Measurements from ENCODE around the gene RGS6.

The RGS6 gene

DNA sequence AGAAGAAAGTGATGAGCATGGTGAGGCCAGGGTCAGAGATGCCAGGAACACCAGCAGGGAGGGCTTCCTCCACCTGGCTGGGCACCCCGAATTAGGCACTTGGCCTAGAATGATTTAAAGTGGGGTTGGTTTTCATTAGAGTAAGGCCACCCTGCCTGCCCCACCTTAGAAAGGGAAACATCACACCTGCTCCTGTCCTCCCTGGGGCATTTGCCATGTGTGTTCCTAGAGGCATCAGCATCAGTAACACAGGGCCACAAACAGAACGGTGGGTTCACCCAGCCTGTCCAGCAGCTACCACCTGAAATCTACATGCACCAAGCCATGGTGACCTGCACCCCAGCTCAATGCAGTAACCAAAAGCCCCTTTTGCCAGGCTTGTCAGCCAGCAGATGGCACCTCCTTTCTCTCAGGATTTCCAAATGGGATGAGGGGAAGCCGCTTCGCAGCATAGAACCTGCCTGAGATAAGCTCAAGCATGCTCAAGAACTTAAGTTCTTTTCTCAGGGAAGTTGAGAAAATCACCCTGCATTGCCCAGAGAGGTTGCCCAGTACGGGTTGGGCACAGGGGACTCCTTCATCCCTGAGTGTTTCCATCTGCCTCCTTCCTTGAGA is 622.9 kb downstream of the RGS6 start:
- DNase-seq (ENCODE audit: low read depth): no peak

DNA sequence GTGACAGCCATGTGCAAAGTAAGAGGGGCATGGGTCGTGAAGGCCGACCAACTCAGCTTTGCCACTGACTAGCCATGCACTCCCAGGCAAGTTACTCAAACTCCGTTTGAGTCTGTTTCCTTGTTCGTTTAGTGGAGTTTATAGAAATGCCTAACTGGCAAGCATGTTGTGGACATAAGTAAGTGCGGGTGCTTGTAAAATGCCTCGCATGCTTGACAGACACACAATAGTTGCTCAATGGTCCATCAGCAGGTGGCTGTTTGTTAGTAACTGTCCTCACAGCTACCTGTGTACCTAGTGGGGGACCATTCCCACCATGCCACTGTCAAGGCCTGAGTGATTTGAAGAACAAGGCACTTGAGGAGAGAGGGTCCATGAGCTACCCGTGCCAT is 623.4 kb downstream of the RGS6 start:
- no peak for DNase-seq (ENCODE audit: low read depth)

DNA sequence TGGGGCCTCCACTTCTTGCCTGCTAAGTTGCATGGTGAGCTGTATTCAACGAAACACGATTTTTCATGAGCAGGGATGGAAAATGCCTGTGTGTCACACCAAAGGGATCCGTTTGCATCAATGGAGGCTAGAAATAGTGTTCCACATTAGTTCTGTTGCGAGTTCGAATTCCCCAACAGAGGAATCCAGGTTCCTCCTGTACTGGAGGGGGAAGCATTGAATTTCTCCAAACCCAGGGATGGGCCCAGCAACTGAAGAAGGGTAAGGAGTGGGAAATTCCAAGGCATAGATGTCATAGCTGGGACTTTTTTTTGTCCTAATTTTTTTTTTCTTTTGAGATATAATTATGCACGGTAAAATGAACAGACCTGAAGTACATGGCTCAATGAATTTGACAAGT is 625.4 kb downstream of the RGS6 start:
- no peak for DNase-seq (ENCODE audit: low read depth)

DNA sequence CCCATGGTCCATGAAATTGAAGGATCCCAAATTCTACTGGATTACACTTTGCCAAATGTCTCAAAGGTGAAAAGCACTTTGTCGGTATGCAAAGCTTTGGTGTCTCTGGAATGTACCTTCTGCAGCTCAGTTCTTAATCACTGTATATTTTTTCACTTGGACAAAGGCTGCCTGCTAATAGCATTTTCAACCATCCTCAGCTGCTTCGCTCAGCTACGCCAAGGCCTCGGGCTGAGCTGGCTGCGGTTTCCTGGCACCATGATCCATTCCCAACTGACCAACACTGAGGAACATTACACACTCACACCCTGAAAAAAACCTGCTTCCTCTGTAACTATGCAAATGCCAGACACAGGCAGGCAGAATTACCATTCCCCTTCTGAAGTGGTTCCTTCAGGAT is 626.5 kb downstream of the RGS6 start:
- DNase-seq (ENCODE audit: low read depth): no peak

DNA sequence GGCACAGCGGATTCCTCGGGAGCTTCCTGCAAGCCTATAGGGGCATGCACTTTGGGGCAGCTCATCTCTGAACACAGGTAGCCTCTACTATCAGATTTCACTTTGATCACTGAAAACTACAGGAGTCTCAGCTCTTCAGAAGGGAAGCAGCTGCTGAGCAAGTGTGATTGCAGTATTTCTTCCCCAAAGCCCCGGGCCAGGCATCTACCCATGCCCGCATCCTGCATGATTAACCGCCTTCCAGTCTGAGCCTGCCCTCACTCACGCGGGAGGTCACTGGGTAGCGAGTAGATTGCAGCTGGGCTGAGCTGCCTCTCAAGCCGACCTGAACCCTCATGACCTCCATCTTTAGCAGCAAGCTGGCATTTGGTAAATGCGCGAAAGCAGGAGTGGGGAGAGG is 627.0 kb downstream of the RGS6 start:
- DNase-seq (ENCODE audit: low read depth): no peak

DNA sequence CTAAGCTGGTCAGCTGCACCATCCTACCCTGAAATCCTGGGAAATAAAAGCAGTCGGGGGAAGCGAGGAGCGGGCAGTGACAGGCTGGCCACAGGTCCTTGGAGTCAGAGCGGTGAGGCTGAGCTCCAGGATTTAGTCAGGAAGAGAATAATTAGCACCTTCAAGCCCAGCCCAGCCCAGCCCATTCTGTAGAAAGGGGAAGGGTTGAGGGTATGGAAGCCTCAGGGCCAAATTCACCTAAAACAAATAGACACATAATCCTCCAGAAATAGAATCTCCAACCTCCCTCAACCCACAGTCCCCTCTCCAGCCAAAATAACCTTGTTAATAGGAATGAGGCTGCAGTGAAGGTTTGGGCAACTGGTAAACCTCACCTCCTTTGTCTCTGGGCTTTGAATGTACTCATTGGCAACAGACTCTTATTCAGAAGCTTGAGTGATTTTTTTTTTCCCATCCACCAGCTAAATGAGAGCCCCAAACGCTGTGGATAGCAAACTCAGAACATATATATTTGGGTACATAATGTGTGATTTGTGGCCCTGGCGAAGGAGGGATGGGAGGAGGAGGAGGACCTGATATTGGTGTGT is 627.5 kb downstream of the RGS6 start:
- DNase-seq (ENCODE audit: low read depth): no peak

DNA sequence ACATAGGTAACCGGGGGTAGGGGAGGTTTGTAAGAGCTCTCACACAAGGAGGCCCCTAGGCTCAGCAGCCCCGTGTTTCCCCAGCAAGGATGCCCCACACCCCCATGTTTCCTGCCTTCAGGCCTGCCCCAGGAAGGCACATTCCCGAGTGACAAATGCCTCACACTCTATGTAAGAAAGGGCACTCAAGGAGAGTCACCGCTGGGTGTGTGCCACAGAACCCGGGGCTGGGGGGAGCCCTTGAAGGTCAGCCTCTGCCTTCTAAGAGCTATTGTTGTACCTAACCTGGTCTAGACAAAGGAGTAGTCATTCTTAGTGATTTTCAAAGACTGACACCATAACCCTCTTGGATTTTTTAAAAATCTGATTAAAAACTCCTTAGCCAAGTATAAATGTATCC is 628.1 kb downstream of the RGS6 start:
- no peak for DNase-seq (ENCODE audit: low read depth)

DNA sequence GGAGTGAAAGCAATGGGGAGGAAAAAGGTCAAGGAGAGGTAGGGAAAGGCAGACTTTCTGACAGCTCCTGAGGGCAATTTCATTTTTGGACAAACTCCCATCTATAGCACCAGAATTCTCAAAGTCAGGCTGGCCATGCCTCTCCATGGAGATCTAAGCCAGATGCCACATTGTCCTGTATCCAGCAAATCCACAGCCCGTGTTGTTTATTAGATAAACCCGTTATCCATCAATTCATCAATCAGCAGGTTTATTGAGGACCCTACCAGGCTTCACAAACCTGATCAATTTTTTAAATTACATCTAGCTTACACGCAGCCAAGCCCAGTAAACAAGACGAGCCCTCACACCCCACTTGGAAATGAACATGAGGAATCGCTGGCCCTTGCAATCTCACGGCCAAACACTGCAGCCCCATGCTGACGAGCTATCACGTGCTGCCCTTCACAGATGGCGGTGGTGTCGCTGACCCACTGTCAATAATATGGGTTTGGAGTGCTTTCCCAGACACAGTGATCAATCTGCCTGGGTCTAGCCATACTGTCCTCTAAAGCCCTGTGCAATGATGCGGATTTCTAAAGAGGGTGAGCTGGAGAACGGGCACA is 628.8 kb downstream of the RGS6 start:
- no peak for DNase-seq (ENCODE audit: low read depth)

DNA sequence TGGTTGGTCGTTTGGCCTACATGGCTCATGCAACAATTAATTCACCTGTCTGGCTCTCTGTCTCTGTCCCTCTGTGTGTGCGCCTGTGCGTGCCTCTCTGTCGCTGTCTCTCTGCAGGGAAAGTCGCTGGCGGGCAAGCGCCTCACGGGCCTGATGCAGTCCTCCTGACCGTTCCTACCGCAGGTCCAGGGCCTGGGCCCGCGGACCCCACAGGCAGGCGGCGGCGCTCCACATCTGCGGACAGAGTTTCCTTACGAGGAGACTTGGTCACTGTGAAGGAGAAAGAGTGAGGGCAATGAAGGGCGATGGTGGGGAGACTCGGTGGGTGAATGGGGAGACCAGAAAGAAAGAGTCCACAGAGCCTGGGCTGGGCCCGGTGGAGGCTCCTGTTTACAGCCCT is 630.1 kb downstream of the RGS6 start:
- no peak for DNase-seq (ENCODE audit: low read depth)

DNA sequence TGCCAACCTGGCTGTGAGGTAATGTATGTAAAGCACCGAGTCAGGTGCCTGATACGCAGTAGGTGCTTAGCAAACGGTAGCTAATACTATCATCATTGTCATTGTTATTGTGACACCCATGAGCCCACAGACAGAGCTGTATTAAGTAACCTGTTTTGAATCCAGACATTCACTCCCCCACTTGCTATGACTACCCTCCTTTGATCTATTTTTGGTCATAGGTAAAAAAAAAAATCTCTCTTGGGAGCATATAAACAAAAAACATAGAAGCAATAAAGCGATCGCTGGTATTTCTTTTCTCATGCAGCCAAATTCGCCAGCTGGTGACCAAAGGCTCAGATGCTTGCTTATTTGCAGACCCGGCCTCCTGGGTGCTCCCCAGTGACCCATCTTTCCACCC is 631.4 kb downstream of the RGS6 start:
- DNase-seq (ENCODE audit: low read depth): no peak

DNA sequence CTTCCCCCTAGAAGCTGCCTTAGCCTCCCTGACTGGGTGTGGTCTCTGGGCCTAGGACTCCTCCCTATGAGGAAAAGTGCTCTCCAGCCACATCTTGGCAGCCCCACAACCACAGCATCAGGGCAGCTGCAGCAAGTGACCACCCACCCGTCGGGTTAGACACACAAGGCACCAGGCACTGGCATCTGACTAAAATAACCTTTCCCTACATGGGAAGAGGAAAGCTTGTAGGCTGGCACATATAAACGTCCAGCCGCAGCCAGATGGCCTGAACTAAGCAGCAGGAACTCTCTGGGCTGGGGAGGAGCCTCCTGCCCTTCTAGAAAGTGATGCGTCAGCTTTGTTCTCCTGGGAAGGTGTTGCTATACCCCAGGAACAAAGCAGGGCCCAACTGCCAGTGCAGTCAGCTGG is 632.9 kb downstream of the RGS6 start:
- DNase-seq (ENCODE audit: low read depth): no peak

DNA sequence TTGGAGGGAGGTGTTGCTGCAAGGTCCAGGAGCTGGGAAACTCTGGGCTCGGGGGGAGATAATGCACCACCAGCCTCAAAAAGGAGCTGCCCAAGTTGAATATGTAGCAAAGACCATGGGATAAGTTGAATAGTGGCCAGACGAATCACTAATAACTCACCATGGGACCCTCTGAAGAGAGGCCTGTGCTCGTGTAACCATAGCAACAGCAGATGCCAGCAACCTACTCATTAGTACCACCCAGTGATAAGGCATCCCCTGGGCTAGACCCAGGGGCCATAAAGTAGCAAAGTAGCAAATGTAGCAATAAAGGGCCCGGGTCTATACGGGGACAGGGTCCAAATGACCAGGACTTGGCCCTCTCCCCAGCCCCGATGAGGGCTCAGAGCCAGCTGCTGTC is 633.7 kb downstream of the RGS6 start:
- no peak for DNase-seq (ENCODE audit: low read depth)

DNA sequence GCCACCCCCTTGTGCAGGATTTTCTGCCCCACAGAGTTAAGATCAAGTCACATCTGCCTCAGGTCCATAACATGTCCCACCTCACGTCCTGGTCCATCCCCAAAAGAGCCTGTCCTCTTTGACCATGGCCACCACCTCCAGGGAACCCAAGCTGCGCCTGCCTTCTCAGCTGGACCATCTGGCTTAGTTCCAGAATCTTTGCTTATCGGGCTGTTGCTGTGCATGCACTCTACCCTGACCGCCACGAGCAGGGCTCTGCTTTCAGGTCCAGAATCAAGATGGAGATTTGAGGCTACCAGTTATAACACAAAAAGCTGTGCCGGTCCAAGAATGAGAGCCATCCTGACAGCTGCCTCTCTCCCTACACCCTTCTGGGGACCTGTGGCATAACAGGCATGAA is 635.0 kb downstream of the RGS6 start:
- no peak for DNase-seq (ENCODE audit: low read depth)

DNA sequence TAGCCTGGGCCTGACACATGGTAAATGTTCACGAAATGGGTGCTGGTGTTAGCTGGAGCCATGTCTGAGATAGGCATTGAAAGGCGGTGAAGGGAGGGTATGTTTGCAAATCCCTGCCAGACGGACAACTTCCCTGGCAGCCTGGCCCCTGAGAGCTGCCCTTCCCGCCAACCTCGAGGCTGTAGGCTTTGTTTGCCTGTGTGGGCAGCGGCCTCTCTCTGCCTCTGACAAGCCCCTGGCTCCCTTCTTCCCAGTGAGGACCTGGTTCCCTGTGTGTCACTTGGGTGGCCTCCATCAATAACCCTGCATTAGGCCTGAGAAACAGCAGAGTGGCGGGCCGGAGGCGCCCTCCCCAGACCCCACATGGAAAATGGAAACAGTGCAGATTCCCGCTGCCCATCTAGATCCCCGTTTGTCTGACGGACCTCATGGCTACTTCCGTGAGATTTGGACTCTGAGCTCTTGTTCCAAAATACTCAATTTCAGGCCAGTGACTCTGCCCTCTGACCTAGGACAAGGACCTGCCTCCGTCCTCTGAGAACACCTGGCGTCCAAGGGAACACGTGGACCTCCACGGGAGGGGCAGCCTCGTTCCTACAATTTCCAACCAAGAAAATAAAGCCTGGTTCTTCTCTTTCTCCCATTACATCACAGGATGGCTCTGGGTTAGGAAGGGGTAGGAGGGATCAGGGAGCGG is 636.2 kb downstream of the RGS6 start:
- DNase-seq (ENCODE audit: low read depth): no peak

DNA sequence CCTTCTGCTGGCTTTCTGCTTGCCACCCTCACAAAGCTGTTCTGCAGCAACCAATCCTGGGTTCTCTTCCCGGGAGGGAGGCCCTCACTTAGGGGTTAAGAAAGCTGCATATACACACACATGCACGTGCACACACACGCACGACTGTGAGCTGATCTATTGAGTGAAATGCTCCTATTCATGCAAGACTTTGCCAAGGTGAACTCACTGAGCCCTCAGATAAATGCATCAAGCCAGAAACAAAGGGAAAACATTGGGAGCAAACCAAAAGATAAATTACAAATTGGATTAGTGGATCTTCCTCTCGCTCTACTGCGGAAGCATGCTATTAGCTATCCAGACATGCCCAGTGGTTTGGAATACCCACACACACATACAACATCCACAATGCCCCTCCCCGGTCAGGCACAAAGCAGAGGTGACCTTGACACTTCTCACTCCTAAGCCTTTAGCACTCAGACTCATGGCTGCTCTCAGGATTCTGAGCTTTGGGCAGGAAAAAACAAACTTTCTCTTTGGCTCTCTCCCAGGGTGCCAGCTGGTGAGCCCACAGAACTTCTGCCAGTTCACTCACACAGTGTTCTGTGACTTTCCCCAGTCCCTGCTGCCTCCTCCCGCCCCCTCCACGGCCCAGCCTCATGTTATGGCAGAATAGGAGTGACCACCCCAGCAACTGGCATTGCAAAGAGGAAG is 641.6 kb downstream of the RGS6 start:
- no peak for DNase-seq (ENCODE audit: low read depth)

DNA sequence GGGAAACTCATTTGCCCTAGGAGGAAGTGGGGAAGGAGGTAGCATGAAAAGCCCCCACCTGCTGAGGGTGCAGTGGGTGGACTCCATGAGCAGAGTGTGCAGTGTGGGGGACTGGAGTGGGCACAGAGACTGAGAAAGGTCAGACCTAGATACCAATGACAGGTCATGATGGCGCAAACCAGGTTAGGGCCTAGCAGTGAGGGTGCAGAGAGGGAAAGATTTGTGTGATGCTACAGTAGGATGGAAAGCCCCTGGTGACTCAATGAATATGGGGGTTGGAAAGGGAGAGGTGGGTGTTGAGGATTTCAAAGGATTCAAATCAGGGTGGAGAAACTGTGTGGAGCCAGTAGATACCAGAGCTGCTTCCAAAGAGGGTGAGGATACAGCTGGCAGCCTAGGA is 642.5 kb downstream of the RGS6 start:
- no peak for DNase-seq (ENCODE audit: low read depth)

DNA sequence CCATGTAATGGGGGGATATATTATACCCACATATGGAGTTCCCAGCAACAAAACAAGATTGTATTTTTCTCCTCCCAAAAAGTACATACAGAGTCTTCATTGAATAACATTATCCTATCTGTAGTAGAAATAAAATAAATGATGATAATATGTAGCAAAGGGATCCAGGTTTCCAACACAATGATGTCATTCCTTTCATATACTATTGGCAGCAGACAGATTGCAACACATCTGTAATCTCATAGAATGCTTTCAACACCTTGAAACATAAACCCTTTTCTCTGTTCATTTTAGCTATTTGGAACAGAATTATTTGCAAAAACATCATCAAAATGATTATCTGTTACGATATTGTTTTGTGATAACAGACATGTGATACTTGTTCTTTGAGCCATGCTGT is 644.0 kb downstream of the RGS6 start:
- DNase-seq (ENCODE audit: low read depth): no peak

DNA sequence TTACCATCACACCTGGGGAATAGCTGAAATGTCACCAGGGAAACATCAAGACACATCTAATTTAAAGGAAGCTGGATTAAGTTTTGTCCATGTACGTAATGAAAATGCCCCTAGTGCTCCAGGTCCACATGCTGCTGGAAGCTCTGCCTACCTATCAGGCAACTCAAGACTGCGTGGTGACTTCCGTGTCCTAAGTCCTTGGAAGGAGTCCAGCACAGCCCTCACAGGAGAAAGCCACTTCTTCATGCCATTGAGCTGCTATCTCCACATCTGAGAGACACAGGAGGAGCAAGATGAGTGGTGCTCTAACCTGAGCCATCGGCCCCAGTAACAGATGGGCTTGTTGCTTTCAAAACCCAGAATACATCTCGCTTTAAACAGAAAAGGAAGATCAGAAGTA is 645.3 kb downstream of the RGS6 start:
- no peak for DNase-seq (ENCODE audit: low read depth)

DNA sequence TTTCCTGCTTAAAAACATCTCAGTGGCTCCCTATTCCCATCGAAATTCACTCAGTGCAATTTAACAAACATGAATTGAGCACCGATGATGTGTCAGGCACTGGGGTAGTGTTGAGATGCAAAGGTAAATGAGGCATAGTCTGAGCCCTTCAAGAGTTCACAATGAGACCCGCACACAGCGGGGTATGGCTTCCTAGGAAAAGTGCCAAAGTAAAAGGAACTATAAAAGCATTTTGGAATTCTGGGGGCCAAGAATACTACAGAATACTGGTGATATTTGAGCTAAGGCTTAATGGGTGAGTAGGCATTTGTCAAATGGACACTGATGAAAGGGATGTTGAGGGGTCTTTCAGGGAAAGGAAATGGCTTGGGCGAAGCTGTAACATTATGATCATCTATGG is 646.3 kb downstream of the RGS6 start:
- no peak for DNase-seq (ENCODE audit: low read depth)

DNA sequence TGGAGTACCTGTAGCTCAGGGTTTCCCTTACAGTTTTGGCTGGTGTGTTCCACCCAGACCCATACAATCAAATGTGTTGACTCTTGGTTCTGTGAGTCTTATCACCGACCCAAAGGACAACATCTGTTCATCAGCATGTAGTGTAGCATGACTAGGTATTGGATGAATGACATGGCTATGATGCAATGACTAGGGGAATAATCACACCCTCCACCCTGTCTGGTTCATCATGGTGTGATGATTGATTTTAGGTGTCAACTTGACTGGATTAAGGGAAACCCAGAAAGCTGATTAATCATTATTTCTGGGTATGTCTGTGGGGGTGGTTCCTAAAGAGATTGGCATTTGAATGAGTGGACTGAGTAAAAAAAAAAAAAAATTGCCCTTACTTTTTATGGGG is 650.4 kb downstream of the RGS6 start:
- no peak for DNase-seq (ENCODE audit: low read depth)

DNA sequence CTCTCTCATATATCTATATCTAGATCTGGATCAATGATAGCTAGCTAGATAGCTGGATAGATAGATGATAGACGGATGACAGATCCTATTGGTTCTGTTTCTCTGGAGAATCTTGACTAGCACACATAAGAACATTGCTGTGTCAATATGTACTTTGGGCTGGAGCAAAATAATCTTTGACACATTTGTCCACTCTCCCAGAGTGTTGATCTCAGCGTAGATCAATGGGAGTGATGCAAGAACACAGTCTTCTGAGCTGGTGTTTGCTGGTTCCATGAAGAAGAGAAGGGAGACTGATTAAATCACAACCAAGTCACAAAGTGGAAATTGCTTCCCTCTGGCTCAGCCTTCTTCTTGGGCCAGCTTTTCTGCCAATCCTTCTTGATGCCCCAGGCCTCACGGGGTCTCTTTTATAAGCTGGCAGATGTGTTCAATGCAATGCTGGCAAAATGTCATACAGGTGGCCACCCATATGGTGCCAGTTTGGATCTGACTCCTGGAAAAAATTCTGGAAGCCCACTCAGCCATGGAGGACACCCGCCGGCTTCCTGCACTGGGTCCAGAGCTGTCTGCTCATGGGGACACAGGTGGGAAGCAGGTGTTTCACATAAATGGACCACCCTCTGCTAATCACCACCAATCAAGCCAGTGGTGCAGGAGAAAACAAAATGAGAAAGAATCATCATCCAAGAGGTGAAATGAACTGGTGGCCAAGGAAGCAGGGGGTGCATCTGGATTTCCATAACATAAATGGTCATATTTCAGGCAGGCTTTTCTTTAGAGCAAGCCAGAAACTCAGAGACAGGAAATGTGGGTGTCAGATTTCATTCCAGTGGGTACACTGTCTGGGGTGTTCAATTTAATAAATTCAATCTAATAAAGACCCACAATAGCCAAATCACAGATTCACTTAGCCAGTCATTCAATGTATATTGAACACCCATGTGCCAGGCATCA is 651.4 kb downstream of the RGS6 start:
- no peak for DNase-seq (ENCODE audit: low read depth)

DNA sequence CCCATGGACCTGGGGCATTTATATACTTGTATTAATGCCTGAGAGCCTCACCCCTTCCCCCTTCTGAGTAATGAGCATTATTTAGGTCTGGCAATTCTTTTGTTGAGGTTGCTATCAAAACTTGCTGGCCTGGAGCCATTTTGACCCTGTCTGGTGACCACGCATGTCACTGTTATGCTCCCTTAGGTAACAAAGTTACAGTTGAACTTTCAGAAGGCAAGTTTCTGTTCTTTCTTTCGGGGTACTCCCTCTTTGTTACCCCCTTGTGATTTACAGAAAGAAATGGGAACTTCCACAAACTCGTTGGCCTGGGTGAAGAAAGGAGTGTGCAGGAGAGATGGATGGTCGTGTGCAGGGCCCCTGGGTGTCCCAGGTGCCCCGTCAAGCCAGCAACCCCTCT is 656.3 kb downstream of the RGS6 start:
- no peak for DNase-seq (ENCODE audit: low read depth)

All from T follicular helper cell (primary cell).